ENCODE measurements around the gene TMEM245.
A peak's percentile ranks its signal among the peaks of the same experiment; 100 is the strongest.

The TMEM245 gene

DNA sequence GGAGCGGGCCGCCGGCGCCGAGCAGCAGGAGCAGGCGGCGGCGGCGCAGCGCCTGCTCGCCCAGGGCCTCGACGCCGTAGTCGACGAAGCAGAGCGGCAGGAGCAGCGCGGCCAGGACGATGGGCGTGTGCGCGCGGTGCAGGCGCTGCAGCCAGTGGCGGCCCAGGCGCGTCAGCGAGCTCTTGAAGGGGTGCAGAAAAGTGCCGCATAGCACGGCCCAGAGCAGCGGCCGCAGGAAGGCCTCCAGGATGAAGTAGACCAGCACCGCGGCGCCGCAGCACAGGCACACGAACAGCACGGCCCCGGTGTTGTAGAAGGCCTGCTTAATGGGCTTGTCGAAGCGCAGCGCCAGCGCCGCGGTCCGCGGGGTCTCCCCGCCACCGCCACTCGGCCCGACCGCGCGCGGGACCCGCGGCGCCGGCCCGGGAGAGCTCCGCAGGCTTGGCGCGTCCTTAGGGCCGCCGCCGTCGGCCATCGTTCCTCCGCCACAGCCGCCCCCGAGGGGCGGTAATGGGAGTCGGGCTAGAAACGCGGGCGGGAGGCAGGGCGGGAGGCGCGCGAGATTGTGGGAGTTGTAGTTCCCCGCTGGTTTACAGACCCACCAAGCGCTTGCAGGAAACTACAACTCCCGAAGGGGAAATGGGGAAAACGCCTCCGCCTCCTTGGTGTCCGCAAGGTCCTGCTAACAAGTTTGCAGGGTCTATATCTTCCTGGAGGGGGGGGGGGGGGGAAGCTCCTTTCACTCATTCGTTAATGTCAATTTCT is at the start of gene TMEM245:
TSS of gene TMEM245 (minus strand) at position 509 of the 765 bp plus-strand sequence. CDS start at position 475, 34 bp downstream.
- peak; percentile 74 to 92 for DNase-seq (ENCODE audit: low read depth in 1 of 2, low spot score in 1 of 2)

GRCh38 chr9:109168170-109168569 is 48.4 kb upstream of the TMEM245 start:
- no peak for DNase-seq (ENCODE audit: low read depth in 1 of 2, low spot score in 1 of 2)

- no peak for DNase-seq (ENCODE audit: low read depth in 1 of 2, low spot score in 1 of 2)
Measured at GRCh38 chr9:109167716-109168115, 48.0 kb upstream of the TMEM245 start.

GRCh38 chr9:109166771-109167601 is 47.2 kb upstream of the TMEM245 start, which contains the start of gene FRRS1L:
TSS of gene FRRS1L (minus strand) at chr9:109167249. CDS start at chr9:109167138, 111 bp downstream.
- DNase-seq (ENCODE audit: low read depth in 1 of 2, low spot score in 1 of 2): no peak

DNA sequence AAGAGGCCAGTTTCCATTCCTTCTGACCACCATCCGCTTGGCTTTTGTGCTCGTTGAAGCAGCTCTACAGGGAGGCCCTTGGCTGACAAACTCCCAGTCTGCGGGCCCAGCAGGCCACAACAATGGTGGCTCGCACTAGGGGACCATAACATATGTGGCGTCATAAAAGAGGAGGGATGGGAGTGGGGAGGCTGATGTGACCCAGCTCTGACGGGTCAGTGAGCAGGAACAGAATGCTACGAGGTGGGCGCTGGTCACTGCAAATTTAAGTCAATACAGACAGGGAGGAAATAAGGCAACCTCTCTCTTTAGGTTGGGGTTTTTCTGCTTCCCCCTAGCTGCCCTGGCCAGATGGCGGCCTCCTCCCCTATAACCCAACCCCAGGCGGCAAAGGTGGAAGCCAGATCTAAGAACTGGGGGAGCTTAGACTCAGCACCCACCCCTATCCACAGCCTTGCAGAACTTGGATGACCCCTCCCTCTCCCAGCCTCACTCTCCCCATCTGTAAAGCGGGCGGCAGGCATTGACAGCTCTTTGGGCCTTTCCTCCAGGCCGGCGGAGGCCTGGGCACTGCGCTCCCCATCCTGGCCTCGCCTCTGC is 46.5 kb upstream of the TMEM245 start:
- DNase-seq (ENCODE audit: low read depth in 1 of 2, low spot score in 1 of 2): no peak

DNA sequence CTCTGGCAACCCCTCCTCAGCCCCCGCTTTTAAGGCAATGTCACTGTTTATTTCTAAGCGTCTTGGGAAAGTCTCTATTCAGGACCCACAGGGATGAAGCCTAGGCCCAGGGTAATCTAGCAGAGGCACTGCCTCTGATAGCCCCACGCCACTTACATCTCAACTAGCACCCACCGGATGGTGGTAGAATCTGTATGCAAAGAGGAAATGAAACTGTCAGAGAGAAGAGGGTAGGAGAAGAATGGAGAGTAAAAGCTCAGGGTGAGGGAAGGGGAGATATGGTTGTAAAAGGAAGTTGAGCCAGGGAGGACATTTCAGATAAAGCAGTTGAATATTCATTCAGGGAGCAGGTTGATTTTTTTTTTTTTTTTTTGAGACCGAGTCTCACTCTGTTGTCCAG is 44.3 kb upstream of the TMEM245 start:
- DNase-seq (ENCODE audit: low read depth in 1 of 2, low spot score in 1 of 2): no peak

GRCh38 chr9:109163194-109163593 is 43.4 kb upstream of the TMEM245 start:
- DNase-seq (ENCODE audit: low read depth in 1 of 2, low spot score in 1 of 2): no peak

GRCh38 chr9:109162677-109163076 is 42.9 kb upstream of the TMEM245 start:
- DNase-seq (ENCODE audit: low read depth in 1 of 2, low spot score in 1 of 2): no peak

- no peak for DNase-seq (ENCODE audit: low read depth in 1 of 2, low spot score in 1 of 2)
Measured at GRCh38 chr9:109161471-109161870, 41.7 kb upstream of the TMEM245 start.

DNA sequence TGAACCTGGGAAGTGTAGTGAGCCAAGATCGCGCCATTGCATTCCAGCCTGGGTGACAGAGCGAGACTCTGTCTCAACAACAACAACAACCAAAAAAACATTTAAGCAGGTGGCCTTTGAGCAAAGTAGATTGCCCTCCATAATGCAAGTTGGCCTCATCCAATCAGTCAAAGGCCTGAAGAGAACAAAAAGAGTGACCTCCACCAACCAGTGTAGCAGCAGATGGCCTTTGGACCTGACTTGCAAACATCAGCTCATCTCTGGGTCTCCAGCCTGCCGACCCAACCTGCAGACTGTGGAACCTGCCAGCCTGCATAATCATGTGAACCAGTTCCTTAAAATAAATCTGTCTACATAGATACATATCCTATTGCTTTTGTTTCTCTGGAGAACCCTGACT is 39.8 kb upstream of the TMEM245 start:
- no peak for DNase-seq (ENCODE audit: low read depth in 1 of 2, low spot score in 1 of 2)

DNA sequence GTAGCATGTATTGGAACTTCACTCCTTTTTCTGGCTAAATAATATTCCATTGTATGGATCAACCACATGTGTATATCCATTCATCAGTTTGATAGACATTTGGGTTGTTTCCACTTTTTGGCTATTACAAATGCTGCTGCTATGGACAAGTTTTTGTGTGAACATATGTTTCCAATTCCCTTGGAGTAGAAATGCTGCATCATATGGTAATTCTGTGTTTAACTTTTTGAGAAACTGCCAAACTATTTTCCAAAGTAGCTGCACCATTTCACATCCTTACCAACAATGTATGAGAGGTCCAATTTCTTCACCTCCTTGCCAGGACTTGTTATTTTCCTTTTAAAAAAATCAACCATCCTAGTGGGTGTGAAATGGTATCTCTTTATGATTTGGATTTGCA is 38.9 kb upstream of the TMEM245 start:
- no peak for DNase-seq (ENCODE audit: low read depth in 1 of 2, low spot score in 1 of 2)

- DNase-seq (ENCODE audit: low read depth in 1 of 2, low spot score in 1 of 2): no peak
Measured at GRCh38 chr9:109156708-109157107, 37.0 kb upstream of the TMEM245 start.

DNA sequence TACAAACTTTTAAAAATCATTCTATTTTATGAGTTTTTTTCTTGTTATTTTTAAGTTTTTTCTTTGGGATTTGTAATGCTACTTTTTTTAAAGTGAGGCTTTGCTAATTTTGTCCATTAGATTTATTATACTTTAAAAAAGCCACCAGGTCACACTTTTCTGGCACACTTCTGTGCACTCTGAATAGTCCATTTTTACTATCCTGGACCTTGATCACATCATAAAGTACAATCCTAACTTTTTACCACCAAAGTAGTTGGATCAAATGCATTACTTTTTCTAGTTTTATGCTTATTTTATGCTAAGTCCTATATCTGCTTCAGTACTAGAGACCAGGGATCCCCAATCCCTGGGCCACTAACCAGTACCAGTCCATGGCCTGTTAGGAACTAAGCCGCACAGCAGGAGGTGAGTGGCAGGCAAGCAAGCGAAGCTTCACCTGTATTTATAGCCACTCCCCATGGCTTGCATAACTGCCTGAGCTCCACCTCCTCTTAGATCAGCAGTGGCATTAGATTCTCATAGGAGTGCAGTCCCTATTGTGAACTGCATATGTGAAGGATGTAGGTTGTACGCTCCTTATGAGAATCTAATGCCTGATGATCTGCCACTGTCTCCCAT is 31.3 kb upstream of the TMEM245 start:
- no peak for DNase-seq (ENCODE audit: low read depth in 1 of 2, low spot score in 1 of 2)

DNA sequence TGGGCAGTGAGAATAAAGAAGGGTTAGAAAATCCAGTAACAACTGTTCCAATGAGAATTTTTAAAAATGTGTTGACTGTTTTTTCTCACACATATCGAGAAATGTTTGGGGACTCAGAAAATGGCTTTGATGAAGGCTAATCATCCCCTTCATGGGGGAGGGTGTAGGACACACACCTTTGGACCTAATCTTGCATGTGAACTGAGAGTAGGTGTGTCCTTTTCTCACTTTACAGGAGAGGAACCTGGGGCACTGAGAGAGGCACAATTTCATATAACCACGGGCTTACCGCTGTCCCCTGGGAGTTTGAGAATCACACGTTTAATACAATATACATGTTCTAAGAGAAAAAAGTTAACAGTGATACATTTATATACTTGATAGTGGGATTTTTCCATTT is 30.0 kb upstream of the TMEM245 start:
- no peak for DNase-seq (ENCODE audit: low read depth in 1 of 2, low spot score in 1 of 2)

- DNase-seq (ENCODE audit: low read depth in 1 of 2, low spot score in 1 of 2): no peak
Measured at GRCh38 chr9:109149089-109149488, 29.3 kb upstream of the TMEM245 start.

DNA sequence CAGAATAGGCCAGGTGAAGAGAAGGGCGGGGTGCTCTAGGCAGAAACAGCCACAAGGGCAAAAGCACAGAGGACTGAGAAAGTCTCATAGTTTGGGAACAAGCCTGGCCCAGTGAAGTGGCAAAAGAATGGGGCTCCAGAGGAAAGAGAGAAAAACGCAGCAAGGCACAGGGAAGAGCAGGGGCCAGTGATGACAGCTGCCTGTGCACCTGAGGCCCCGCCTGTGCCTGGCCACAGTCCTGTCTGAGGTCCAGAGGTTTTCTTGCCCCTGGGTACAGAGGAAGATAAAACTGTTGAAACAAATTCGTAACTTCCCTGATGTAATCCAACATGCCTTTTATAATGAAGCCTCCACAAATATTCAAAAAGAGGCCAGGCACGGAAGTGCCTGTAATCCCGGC is 25.3 kb upstream of the TMEM245 start:
- DNase-seq (ENCODE audit: low read depth in 1 of 2, low spot score in 1 of 2): no peak

DNA sequence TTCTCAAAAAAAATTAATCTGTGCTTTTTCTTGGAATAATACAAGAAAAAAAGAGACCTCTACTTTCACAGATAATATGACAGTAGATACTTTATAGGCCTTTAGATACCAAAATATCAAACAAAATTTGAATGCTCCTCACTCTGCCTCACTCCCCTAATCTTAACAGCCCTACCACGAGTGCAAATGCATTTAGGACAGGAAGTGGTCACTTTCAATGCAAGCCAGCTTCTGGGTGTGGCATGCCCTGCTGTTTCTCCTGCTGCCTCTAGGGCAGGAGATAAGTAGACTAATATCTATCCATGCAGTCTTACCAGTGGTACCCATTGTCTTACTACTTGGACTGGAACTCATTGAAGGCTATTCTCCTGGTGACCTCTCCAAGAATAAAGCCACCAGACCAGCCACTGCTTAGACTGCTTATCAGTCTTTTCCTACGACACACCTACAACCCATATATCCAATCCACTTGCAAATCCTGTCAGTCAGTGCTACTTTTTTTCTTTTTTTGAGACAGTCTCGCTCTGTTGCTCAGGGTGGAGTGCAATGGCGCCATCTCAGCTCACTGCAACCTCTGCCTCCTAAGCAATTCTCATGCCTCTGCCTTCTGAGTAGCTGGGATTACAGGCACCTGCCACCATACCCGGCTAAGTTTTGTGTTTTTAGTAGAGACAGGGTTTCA is 24.3 kb upstream of the TMEM245 start:
- DNase-seq (ENCODE audit: low read depth in 1 of 2, low spot score in 1 of 2): no peak

- no peak for DNase-seq (ENCODE audit: low read depth in 1 of 2, low spot score in 1 of 2)
Measured at GRCh38 chr9:109141375-109141774, 21.6 kb upstream of the TMEM245 start.

GRCh38 chr9:109139851-109140250 is 20.1 kb upstream of the TMEM245 start:
- DNase-seq (ENCODE audit: low read depth in 1 of 2, low spot score in 1 of 2): no peak

GRCh38 chr9:109138421-109138820 is 18.7 kb upstream of the TMEM245 start:
- DNase-seq (ENCODE audit: low read depth in 1 of 2, low spot score in 1 of 2): no peak

GRCh38 chr9:109134167-109134578 is 14.4 kb upstream of the TMEM245 start:
- no peak for DNase-seq (ENCODE audit: low read depth in 1 of 2, low spot score in 1 of 2)
